CD4-positive, alpha-beta T cell treated with Interleukin-10 for 1 hour (primary cell): ENCODE data around the gene DRC1.
"Not testable (repeated sequence)": the region's sequence is repeated elsewhere in the genome, so short reads cannot be mapped to it uniquely, and the experiment has no call there.

Experiments used
- DNase-seq: peaks from one replicate; pipeline ENCODE4 v3.0.0-alpha.2; 2020

DRC1 gene

DNA sequence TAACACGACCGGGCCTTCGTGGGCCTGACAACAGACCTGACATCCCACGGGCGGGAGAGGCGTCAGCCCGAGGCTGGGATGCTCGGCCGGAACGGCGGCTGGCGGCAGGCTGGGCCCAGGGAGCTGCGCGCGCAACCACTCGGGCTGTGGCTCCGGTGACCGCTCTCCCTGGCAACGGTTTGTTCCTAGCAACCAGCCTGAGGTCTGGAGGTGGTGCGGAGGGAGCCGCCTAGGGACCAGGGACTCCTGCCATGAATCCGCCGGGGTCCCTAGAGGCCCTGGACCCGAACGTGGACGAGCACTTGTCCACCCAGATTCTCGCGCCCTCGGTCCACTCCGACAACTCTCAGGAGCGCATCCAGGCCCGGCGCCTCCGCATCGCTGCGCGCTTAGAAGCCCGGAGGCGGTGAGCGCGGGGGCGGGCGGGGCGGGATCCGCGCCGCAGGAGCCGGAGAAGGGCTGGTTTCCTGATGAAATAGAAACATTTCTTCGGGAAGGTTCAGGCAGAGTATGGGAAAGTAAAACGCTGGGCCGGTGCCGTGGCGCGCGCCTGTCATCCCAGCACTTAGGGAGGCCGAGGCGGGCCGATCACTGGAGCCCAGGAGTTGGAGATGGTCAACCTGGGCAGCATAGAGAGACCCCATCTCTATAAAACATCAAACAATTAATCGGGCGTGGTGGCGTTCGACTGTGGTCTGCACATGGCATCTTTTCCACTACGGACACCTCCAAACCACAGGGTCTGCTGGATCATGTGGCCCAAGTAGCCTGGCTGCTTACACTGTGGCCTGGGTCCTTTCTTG, at the start of gene DRC1:
Gene DRC1 (plus strand): TSS at position 182 of the 803 bp plus-strand sequence. CDS start 70 bp downstream, at position 252.
- DNase-seq, result no peak

- no peak for DNase-seq
These were observed 48.8 kb upstream of the DRC1 start for GRCh38 chr2:26352892-26353291.

DNA sequence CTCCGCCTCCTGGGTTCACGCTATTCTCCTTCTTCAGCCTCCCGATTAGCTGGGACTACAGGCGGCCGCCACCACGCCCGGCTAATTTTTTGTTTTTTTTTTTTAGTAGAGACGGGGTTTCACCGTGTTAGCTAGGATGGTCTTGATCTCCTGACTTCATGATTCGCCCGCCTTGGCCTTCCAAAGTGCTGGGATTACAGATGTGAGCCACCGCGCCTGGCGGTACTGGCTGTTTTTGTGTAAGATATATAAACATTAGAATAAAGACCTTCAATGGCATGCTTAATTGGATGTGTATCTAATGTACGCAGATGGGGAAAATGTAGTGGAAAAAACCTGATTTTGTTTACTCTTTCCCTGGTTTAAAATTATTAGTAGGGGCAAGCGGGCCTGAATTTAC, 47.3 kb upstream of the DRC1 start:
- not testable (repeated sequence) for DNase-seq

GRCh38 chr2:26355038-26355995, 46.4 kb upstream of the DRC1 start:
- no peak for DNase-seq

DNA sequence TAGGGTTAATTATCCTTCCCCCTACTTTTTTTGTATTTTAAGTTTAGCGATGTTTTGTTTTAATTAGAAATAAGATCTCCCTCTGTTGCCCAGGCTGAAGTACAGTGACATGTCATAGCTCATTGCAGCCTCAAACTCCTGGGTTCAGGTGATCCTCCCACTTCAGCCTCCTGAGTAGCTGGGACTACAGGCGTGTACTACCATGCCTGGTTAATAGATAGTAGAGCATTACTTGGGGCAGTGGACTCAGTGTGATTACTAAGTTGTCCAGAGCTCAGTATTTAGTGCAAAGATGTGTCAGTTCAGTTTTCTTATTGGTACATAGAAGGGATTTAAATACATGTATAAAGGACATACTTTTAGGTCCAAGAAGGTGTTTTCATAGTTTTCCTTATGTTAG, 45.6 kb upstream of the DRC1 start:
- no peak for DNase-seq

GRCh38 chr2:26356771-26357170, 44.9 kb upstream of the DRC1 start:
- no peak for DNase-seq

DNA sequence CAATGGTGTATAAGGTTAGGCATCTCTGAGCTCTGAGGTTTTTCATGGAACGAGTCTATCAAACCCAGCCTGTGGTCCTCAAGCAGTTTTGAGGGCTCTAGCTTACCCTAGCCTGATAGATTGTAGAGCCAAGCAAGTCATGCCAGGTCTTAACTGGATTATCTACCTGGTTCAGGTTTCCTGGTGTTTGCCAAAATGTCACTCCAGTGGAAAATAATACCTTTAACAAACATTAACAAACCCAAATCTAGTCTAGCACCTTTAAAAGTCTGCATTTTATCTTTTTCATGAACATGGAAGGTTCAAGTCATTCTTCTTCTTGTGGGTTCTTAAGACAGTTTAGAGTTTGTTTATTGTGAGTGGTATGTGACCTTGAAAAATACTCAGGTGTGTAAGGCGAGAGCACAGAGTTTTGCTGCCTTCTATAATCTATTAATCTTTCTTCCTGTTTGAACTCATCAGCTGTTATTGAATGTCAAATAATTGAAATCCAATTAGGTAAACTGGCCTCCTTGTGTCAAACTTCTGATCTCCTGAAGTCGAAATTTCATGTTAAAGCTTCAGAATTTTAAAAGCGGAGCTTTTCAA, 41.7 kb upstream of the DRC1 start:
- no peak for DNase-seq

GRCh38 chr2:26363323-26363722, 38.4 kb upstream of the DRC1 start:
- DNase-seq, result no peak

GRCh38 chr2:26363958-26364357, 37.8 kb upstream of the DRC1 start:
- DNase-seq, result no peak

- DNase-seq, result no peak
These were observed 37.1 kb upstream of the DRC1 start for GRCh38 chr2:26364669-26365068.

DNA sequence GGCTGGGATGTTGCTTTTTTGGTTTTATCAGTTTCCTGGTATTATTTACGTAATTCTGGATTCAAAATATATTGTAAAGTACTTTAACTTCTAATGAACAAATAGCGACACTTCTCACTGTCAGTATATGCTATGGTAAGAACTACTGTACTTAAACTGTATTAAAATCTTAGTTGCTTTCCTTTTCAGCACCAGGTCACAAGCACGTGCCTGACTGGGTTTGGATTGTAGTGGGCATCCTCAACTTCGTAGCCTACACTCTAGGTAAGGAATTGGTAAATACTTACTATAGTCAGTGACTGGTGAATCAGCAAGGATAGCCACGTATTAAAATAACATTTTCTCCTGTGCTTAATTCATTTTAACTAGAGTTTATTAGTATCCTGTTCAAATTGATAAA, 34.8 kb upstream of the DRC1 start:
- DNase-seq, result no peak

DNA sequence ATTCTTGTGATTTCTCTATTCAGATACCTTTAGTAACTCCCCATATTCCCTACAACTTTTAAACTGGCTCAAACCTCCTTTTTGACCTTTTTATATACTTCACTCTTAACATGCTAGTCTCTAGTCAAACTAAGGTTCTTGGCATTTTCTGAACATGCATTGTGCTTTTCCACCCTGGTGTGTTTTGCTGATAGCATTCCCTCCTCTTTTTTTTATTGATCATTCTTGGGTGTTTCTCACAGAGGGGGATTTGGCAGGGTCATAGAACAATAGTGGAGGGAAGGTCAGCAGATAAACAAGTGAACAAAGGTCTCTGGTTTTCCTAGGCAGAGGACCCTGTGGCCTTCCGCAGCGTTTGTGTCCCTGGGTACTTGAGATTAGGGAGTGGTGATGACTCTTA, 32.1 kb upstream of the DRC1 start:
- not testable (repeated sequence) for DNase-seq

DNA sequence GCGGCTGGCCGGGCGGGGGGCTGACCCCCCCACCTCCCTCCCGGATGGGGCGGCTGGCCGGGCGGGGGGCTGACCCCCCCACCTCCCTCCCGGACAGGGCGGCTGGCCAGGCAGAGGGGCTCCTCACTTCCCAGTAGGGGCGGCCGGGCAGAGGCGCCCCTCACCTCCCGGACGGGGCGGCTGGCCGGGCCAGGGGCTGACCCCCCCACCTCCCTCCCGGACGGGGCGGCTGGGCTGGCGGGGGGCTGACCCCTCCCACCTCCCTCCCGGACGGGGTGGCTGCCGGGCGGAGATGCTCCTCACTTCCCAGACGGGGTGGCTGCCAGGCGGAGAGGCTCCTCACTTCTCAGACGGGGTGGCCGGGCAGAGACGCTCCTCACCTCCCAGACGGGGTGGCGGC, 30.8 kb upstream of the DRC1 start:
- not testable (repeated sequence) for DNase-seq

- DNase-seq, result no peak
These were observed 24.9 kb upstream of the DRC1 start for GRCh38 chr2:26376799-26377198.

DNA sequence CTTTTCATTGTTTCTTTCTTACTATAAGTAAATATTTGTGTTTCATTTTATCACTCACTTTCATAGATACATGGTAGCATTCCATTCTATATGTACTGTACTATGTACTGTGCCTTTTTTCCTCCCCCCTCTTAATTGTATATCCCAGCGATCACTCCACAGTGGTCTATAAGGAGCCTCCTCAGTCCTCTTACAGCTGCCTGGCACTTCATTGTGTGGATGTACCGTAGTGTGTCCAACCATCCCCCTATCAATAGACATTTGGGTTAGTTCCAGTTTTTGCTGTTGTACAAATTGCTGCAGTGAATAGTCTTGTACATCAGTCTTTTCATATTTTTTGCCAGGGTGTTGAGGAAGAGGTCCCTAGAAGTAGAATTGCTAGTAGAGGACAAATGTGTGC, 21.4 kb upstream of the DRC1 start:
- no peak for DNase-seq

- DNase-seq, result no peak
These were observed 19.2 kb upstream of the DRC1 start for GRCh38 chr2:26382564-26382963.

- no peak for DNase-seq
These were observed 17.5 kb upstream of the DRC1 start for GRCh38 chr2:26384183-26384582.

- no peak for DNase-seq
These were observed 17.1 kb upstream of the DRC1 start for GRCh38 chr2:26384597-26384996.

- no peak for DNase-seq
These were observed 14.5 kb upstream of the DRC1 start for GRCh38 chr2:26387189-26387588.

GRCh38 chr2:26394694-26395093, 7.0 kb upstream of the DRC1 start:
- DNase-seq, result no peak

DNA sequence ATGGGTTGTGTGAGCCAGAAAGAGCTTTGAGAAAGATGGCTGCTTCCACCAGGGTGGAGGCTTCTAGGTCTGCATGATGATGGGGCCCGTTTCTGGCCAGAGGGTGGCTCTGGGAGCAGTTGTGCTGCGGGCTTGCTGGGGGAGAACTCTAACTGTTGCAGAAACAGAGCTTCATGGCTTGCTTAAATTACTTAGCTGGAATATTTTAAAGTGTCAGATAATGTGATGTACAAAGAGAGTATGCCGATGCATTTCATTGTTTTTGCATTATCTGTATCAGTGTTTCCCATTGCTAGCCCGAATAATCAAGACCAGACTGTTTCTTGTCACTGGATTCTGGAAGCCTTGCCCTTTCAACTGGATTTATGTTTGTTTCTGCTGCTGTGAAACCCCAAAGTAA, 6.3 kb upstream of the DRC1 start:
- no peak for DNase-seq

GRCh38 chr2:26396734-26397298, 4.9 kb upstream of the DRC1 start:
- no peak for DNase-seq

GRCh38 chr2:26399771-26400376, 1.8 kb upstream of the DRC1 start:
- no peak for DNase-seq
